AG10803 (cell line): ENCODE results near the gene SYNDIG1.

Experiments used
- DNase-seq: peaks from one replicate; pipeline ENCODE4 v3.0.0; 2010; ENCODE audit warnings: low read depth
- H3K4me3 ChIP-seq: 2 replicates; pipeline ENCODE4 v1.5.1; 2011; ENCODE audit warnings: mild to moderate bottlenecking, low read length, control low read depth
- TF ChIP-seq, protein P1 (sequence below): conservative IDR thresholded peaks from 2 replicates; pipeline ENCODE4 v1.5.1; 2011; ENCODE audit warnings: mild to moderate bottlenecking, low read length, control low read depth, inconsistent platforms

The SYNDIG1 gene

DNA sequence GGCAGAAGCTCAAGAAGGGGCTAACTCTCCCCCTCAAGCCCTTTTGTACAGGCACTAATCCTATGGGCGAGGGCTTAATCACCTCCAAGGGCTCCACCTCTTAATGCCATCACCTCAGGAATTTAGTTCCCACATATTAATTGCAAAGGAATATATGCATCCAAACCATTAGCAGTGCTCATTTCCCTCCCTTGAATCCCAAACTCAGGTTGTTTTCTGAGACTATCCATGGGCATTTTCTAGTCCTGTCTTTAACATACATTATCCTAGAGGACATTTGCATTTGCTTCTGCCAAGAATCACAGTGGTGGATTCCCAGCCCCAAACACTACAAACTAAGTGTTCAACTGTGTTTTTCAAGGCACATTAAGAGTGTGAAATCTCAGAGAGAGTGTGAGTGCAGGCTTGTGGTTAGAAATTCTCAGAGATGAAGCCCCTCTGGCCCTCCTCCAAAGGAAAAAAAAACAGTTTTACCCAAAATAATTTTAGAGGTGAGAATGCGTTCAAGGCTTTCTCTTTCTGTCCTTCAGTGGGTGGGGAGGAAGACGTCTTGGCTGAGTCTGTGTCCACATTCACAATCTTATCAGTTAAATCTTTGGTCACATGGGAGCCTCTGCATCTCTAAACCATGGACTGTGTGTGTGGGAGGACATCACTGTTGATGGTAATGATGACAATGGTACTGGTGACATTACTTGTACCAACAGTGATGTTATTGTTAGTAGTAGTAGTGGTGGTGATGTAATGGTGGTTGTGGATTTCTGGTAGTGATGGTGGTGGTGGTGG is 59.3 kb downstream of the SYNDIG1 start:
- no peak for DNase-seq
- no peak overlapping the region for H3K4me3 ChIP-seq
- TF ChIP-seq, protein P1, sequence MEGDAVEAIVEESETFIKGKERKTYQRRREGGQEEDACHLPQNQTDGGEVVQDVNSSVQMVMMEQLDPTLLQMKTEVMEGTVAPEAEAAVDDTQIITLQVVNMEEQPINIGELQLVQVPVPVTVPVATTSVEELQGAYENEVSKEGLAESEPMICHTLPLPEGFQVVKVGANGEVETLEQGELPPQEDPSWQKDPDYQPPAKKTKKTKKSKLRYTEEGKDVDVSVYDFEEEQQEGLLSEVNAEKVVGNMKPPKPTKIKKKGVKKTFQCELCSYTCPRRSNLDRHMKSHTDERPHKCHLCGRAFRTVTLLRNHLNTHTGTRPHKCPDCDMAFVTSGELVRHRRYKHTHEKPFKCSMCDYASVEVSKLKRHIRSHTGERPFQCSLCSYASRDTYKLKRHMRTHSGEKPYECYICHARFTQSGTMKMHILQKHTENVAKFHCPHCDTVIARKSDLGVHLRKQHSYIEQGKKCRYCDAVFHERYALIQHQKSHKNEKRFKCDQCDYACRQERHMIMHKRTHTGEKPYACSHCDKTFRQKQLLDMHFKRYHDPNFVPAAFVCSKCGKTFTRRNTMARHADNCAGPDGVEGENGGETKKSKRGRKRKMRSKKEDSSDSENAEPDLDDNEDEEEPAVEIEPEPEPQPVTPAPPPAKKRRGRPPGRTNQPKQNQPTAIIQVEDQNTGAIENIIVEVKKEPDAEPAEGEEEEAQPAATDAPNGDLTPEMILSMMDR, result no peak

GRCh38 chr20:24529369-24529719 is 59.9 kb downstream of the SYNDIG1 start:
- H3K4me3 ChIP-seq, result no peak overlapping the region
- TF ChIP-seq, protein P1, result no peak
- DNase-seq, result no peak

DNA sequence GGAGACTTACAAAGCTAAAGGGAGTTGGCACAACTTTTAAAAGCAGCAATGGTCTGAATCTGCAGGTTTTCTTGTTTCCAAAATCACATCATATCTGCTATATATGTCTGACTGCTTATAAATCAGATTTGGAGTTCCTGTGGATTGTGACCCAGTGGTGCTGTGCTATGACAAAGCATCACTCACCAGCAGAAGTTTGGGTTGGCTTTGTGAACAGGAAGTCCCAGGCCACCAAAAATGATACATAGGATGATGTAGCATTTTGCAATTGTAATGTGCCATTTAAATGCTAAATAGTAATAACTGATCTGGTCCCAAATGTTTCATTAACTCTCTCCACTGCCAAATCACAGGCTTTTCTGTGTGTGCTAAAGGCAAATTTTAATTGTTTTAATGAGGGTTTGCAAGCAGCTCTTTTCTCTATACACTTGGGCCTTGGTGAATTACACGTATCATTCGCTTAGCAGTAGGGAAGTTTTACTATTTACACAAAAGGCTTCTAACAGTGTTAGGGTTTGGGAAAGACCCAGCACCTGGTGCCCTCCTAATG is 60.8 kb downstream of the SYNDIG1 start:
- TF ChIP-seq, protein P1, result no peak
- no peak for DNase-seq
- H3K4me3 ChIP-seq, result no peak overlapping the region

DNA sequence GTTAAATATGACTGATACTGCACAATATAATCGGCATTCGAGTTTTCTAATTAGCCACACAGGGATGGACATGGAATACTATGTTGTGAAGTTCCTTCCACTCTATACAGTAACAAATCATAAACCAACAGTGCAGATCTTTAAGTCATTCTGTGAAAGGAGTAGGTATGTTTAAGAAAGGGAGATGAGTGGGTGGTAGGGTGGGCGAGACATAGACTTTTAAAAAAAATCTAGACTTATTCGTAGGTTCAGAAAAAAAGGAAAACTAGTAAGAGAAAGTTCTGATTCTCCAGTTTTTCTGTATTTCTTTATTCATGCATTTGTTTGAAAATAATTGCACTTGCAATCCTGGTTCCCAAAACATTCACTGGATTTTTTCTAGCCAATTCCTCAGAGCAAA is 61.8 kb downstream of the SYNDIG1 start:
- TF ChIP-seq, protein P1, result no peak
- H3K4me3 ChIP-seq, result no peak overlapping the region
- no peak for DNase-seq

DNA sequence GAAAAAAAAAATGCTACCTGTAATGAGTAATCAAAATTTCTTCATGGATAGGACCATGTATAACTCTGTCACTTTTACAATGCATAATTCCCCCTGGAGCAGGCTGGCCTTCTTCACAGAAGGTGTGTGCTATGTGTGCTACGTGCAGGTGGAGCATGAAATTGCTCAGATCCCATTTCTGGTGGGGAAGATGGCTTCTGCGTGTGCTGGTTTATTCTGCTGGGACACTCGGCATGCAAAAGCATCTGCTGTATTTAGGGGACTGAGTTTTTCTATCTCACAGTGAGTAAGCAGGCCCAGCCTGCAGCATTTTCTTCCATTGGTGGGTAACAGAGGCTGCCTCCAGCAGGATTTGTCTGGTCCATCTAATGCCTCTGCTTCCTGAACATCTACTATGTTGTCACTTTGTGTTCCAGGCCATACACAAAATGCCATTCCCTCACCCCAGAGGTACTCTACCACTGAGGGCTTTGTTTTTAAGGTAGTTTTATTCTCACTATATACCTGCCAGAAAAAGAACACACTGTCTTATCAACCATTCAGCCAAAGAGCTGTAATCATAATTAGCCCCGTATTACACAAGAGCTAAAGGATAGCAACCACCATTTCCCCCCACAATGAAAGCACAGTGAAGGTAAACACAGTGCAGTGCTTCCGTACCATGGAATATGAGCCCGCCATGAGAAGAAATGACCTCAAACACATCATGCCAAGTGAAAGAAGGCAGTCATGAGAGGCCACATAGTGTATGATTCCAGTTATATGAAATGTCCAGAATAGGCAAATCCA is 62.4 kb downstream of the SYNDIG1 start:
- TF ChIP-seq, protein P1, result no peak
- DNase-seq, result no peak

GRCh38 chr20:24533449-24533848 is 64.0 kb downstream of the SYNDIG1 start:
- DNase-seq, result no peak
- no peak overlapping the region for H3K4me3 ChIP-seq
- TF ChIP-seq, protein P1, result no peak

More for the DNA sequence above, 62.4 kb downstream of the SYNDIG1 start:
- H3K4me3 ChIP-seq, result no peak overlapping the region
